Measurements from ENCODE around the gene BCL7B. TPM values are rescaled to one million over a fixed set of nuclear protein-coding genes. Genes with fewer than 3 reads are reported as not detected.
A peak's percentile ranks its signal among the peaks of the same experiment; 100 is the strongest.
"Not testable (repeated sequence)": the region's sequence is repeated elsewhere in the genome, so short reads cannot be mapped to it uniquely, and the experiment has no call there.

Gene BCL7B
- total RNA-seq, 1 donor from 2014 or later: 11.8 TPM

GRCh38 chr7:73535918-73536317 is 21.6 kb downstream of the BCL7B start:
- not testable (repeated sequence) for DNase-seq

GRCh38 chr7:73533742-73534141 is 23.7 kb downstream of the BCL7B start:
- DNase-seq: no peak

- no peak for DNase-seq
These were observed 25.3 kb downstream of the BCL7B start for GRCh38 chr7:73532224-73532623.

GRCh38 chr7:73530800-73531199 is 26.7 kb downstream of the BCL7B start:
- no peak for DNase-seq

GRCh38 chr7:73526896-73527821 is 30.3 kb downstream of the BCL7B start:
- no peak for DNase-seq

GRCh38 chr7:73526158-73526494 is 31.4 kb downstream of the BCL7B start:
- not testable (repeated sequence) for DNase-seq

GRCh38 chr7:73522105-73522872 is 35.2 kb downstream of the BCL7B start, which contains the start of gene BAZ1B:
TSS of gene BAZ1B (minus strand) at chr7:73522293. CDS start at chr7:73521933, 360 bp downstream.
- peak; percentile 99 for DNase-seq

GRCh38 chr7:73521636-73522104 is 35.8 kb downstream of the BCL7B start:
- DNase-seq: no peak

- DNase-seq: no peak
These were observed 36.5 kb downstream of the BCL7B start for GRCh38 chr7:73520673-73521635.

GRCh38 chr7:73519867-73520672 is 37.4 kb downstream of the BCL7B start:
- no peak for DNase-seq

GRCh38 chr7:73518470-73518869 is 39.0 kb downstream of the BCL7B start:
- no peak for DNase-seq

- DNase-seq: no peak
These were observed 40.1 kb downstream of the BCL7B start for GRCh38 chr7:73517241-73517995.

- no peak for DNase-seq
These were observed 42.3 kb downstream of the BCL7B start for GRCh38 chr7:73515178-73515577.

GRCh38 chr7:73512018-73512780 is 45.3 kb downstream of the BCL7B start:
- DNase-seq: no peak

- DNase-seq: no peak
These were observed 48.0 kb downstream of the BCL7B start for GRCh38 chr7:73509463-73509862.

- no peak for DNase-seq
These were observed 49.9 kb downstream of the BCL7B start for GRCh38 chr7:73507556-73507955.

- no peak for DNase-seq
These were observed 52.6 kb downstream of the BCL7B start for GRCh38 chr7:73504920-73505319.

- no peak for DNase-seq
These were observed 53.5 kb downstream of the BCL7B start for GRCh38 chr7:73504017-73504416.

- DNase-seq: no peak
These were observed 54.3 kb downstream of the BCL7B start for GRCh38 chr7:73503229-73503628.

Data from tongue (tissue), 2 donors.